HG03175 (cell line): ENCODE data around the gene GRK2.

Source experiments
- ATAC-seq: cut with Tn5 transposase; IDR thresholded peaks from one replicate; pipeline ENCODE4 v1.9.1; 2021; ENCODE audit warnings: mild to moderate bottlenecking, moderate library complexity; ENCODE audit not compliant: unreplicated experiment

The GRK2 gene

GRCh38 chr11:67269401-67270255 is 3.4 kb downstream of the GRK2 start:
- no peak for ATAC-seq

GRCh38 chr11:67270256-67271204 is 4.3 kb downstream of the GRK2 start:
- ATAC-seq, result no peak

- ATAC-seq, result no peak
These were observed 4.9 kb downstream of the GRK2 start for GRCh38 chr11:67271205-67271540.

- no peak for ATAC-seq
These were observed 5.4 kb downstream of the GRK2 start for GRCh38 chr11:67271541-67272284.

GRCh38 chr11:67272327-67273259 is 6.3 kb downstream of the GRK2 start:
- ATAC-seq, result no peak

GRCh38 chr11:67273260-67273990 is 7.2 kb downstream of the GRK2 start:
- no peak for ATAC-seq

GRCh38 chr11:67274768-67275605 is 8.7 kb downstream of the GRK2 start:
- no peak for ATAC-seq

- ATAC-seq, result no peak
These were observed 9.5 kb downstream of the GRK2 start for GRCh38 chr11:67275606-67276409.

GRCh38 chr11:67276781-67277230 is 10.5 kb downstream of the GRK2 start:
- ATAC-seq, result peak; percentile 2

GRCh38 chr11:67277231-67277961 is 11.1 kb downstream of the GRK2 start:
- peak; percentile 90 for ATAC-seq

- ATAC-seq, result no peak
These were observed 12.1 kb downstream of the GRK2 start for GRCh38 chr11:67278135-67278938.

GRCh38 chr11:67278939-67279588 is 12.8 kb downstream of the GRK2 start:
- no peak for ATAC-seq

GRCh38 chr11:67279589-67280340 is 13.5 kb downstream of the GRK2 start:
- no peak for ATAC-seq

GRCh38 chr11:67280341-67280787 is 14.1 kb downstream of the GRK2 start:
- no peak for ATAC-seq
